Subcutaneous abdominal adipose tissue (tissue), 5 donors: ENCODE data around the gene NDP.
A peak's percentile ranks its signal among the peaks of the same experiment; 100 is the strongest.

Source experiments
- H3K27ac ChIP-seq: one replicate; pipeline ENCODE4 v1.7.0; 2013; ENCODE audit warnings: low read depth, mild to moderate bottlenecking, inconsistent platforms, low read length, moderate library complexity
- H3K27me3 ChIP-seq, 5 donors: one replicate each; pipeline ENCODE4 v1.7.0; 2013; ENCODE audit warnings: low read length in 5 of 5, inconsistent platforms in 1 of 5; ENCODE audit not compliant: control insufficient read depth in 5 of 5, insufficient read depth in 4 of 5
- H3K36me3 ChIP-seq, 5 donors: one replicate each; pipeline ENCODE4 v1.7.0; 2013; ENCODE audit warnings: low read length in 5 of 5; ENCODE audit not compliant: control insufficient read depth in 5 of 5, insufficient read depth in 5 of 5
- H3K4me1 ChIP-seq, 5 donors: one replicate each; pipeline ENCODE4 v1.7.0; 2013; ENCODE audit warnings: low read length in 5 of 5, mild to moderate bottlenecking in 3 of 5, moderate library complexity in 1 of 5; ENCODE audit not compliant: control insufficient read depth in 5 of 5, insufficient read depth in 5 of 5
- H3K4me3 ChIP-seq, 5 donors: one replicate each; pipeline ENCODE4 v1.7.0; 2013; ENCODE audit warnings: low read length in 5 of 5, low read depth in 1 of 5
- H3K9ac ChIP-seq, 5 donors: one replicate each; pipeline ENCODE4 v1.7.0; 2013; ENCODE audit warnings: low read length in 5 of 5, mild to moderate bottlenecking in 4 of 5, moderate library complexity in 3 of 5
- H3K9me3 ChIP-seq, 5 donors: one replicate each; pipeline ENCODE4 v1.7.0; 2013; ENCODE audit warnings: low read length in 5 of 5; ENCODE audit not compliant: control insufficient read depth in 5 of 5
- donor health status: healthy.
- donor health status: healthy.
- donor health status: healthy.
- donor health status: healthy.
- donor health status: healthy.

Gene NDP

GRCh38 chrX:43899878-43900815 is 73.0 kb downstream of the NDP start:
- Histone ChIP-seq H3K27me3 (peaks cover 0 to 11% (median 8%) of the 10 kb centered on the region in 5 donors), H3K36me3 (no peaks in the 10 kb centered on the region), H3K9ac (no peak overlapping the region), H3K9me3 (no peaks in the 10 kb centered on the region), H3K4me3 (no peak overlapping the region), H3K27ac (peak overlapping the region; percentile 57), H3K4me1 (peaks cover 0 to 9% (median 0%) of the 10 kb centered on the region in 5 donors)
